Measurements from ENCODE around the gene MRPL4.

- TF ChIP-seq EZH2 (IDR thresholded peaks at IDR 0.05), result no peak
- TF ChIP-seq POLR2AphosphoS5 (IDR thresholded peaks at IDR 0.05; ENCODE audit: borderline replicate concordance, low read depth, low read length), result no peak
Measured at GRCh38 chr19:10209315-10209714, 42.7 kb upstream of the MRPL4 start.
